GM21447 (cell line): ENCODE results near the gene CADPS.

Experiments used
- ATAC-seq: cut with Tn5 transposase; IDR thresholded peaks from one replicate; pipeline ENCODE4 v1.9.1; 2021; ENCODE audit not compliant: unreplicated experiment

The CADPS gene

DNA sequence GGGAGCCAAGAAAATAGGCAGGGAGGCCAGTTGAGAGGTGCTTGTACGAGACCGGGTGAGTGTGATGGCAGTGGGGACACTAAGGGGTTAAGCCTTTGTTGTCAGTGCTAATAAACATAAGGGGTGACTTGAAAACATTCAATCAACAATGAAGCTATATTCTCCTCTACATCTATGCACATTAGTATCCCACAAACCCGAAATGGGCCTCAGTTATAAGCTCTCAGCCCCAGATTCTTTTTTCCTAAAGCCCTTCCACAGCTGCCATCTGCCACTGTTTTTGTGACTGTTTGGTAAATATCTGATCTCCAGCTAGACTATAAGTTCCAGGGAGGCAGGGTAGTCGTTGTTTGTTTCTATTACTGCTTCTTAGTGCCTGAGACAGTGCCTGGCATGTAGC lies 118.2 kb downstream of the CADPS start:
- no peak for ATAC-seq

DNA sequence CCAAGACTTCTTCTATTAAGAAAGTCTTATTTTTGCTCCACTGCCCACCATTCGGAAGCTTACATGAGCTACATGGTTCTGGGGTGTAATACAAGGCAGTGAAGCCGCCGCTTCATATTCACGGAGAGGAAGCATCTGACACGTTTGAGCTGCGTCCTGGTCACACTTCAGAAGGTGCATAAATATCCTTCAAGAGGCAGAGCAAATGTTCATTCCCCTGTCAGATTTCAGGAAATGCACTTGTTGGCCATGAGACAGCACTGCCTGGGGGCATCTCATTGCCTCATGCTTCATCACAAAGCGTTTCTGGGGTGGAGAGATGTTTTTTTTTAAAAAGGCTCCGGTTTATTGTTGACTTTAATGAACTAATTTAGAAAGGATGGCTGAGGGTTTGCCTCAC lies 119.9 kb downstream of the CADPS start:
- ATAC-seq, result no peak

DNA sequence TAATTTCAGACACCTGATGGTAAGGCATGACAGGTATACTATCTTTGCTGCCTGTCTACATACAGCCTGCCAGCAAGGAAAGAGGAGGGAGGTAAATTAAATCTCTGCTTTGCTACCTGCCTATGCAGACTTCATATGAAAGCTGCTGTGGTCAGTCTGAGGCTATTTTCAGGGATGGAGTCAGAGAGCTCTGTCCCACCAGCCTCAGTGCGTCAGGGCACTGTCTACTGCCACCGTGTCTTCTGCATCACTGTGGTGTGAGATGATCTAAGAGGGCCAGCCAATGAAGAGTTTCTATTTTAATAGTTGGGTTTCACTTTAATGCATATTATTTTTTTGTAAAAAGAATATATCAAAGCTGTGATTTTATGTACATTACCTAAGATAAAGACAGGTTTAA lies 125.6 kb downstream of the CADPS start:
- ATAC-seq, result no peak

DNA sequence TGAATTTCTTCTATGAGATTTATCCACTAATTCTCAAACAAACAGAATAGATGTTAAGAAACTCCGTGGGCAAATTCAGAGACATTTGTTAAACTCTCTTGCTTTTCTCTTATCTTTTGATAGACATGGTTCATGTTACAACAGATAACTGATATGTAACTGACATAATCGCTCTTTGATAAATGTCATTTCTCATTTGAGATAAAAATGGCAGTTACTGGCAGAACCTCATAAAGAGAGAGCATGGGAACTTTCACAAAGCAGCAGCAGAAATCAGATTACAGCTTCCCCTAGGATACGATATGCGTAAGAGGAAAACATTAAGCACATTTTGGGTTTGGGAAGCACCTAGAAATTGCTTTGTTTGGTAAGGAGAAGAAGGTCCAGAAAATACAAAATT lies 126.1 kb downstream of the CADPS start:
- ATAC-seq, result no peak

DNA sequence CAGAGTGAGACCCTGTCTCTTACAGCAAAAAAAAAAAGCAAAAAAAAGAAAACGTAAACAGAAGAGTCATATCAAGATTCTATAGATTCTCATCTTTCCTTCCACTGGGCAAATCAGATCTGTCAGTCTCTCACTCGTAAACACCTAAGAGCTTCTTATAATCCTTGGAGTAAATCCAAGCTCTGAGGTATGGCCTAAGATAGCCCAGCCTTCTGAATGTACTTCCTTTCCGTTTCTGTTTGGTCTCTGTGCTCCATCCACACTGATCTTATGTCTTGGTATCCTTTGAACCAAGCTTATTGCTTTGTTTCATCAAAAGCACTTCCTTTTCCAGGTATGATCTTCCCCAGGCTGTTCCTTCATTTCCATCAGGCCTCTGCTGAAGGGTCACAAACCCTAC lies 137.8 kb downstream of the CADPS start:
- ATAC-seq, result no peak

DNA sequence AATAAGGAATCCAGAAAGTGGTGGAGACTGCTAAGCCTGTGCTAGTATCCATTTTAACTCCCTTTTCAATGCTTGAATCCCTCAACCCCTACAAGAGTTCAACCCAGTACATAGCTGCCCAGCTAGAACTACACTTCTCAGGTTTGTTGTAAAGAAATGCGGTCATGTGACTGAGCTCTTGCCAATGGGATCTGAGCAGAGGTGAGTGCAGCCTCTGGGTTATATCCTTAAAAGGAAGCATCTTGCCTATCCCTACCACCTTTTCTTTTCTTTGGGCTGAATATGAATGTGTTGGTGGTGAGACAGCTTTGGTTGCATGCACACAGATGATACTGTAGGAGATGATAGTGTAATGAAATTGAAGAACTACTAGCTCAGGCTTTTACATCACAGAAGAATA lies 139.7 kb downstream of the CADPS start:
- ATAC-seq, result no peak

DNA sequence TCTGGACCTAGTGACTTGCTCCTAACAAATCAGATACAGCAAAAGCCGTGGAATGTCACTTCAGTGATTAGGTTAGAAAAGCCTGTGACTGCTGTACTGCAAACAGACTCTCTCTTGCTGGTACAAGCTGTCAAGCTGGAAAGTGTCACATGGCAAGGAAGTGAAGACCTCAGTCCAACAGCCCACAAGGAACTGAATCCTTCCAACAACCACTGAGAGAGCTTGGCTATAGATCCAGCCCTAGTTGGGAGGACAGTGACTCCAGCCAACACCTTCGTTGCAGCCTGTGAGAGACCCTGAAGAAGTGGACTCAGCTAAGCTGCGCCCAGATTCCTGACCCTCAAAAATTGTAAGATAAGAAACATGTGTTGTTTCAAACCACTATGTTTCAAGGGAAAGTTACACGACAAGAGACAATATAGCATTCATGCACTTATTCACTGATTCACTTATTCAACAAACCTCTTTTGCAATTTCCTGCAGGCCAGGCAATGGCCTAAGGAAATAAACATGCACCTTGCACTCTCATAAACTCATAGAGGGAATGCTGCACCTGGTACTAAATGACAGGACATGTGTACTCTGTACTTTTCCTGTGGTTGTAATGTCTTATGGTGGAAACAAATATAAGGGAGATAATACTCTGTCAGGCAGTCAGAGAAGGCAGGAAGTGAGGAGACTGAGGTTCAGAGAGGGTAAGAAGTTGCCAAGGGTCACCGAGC lies 142.9 kb downstream of the CADPS start:
- ATAC-seq, result no peak

DNA sequence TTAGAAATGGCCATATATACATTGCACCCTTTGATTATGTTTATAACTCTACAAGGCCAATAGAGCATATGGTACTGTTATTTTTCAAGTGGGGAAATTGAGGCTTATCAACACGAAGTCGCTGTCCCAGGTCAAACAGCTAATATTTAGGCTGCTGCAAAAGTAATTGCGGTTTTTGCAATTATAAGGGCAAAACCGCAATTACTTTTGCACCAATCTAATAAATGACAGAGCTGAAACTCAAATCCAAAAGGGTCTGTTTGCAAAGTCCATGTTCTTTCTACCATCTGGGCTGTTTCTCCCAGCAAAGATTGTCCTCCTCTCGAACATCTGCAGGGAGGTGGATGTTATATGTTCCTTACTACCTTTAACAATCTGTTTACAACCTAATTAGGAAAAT lies 147.2 kb downstream of the CADPS start:
- no peak for ATAC-seq

DNA sequence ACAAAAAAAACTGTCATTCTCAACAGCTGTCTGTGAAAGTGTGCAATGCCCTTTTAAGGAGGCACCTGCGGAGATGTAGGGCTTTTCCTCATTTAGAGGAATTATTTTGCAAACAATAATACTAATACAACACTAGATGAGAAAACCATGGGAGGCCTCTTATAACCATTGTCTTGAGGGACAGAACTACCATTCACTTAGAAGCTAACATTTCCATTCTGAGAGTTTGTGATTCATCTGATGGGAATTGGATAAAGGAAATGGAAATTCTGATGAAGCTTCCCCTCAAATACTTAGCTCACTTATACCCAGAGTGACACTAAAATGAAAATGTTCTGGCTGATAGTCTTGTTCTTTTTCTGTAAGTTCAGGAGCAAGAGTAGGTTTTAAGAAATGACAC lies 147.7 kb downstream of the CADPS start:
- no peak for ATAC-seq

DNA sequence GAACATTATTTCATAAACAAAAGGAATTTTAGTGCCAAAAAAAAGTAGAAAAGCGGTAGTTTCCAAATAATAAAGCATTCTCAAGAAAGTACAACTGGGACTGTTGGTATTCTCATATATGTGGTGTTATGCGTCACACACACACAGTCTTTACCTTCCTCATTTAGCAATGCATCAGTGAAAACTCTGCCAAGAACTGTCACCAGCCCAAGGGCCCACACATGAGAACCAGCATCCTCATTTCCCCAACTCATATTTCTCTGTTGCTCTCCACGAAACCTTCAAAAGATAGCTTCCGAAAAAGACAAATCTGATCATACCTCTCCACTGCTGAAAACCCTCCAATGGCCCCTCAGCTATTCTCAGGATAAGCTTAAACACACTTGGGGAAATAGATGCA lies 150.7 kb downstream of the CADPS start:
- no peak for ATAC-seq

DNA sequence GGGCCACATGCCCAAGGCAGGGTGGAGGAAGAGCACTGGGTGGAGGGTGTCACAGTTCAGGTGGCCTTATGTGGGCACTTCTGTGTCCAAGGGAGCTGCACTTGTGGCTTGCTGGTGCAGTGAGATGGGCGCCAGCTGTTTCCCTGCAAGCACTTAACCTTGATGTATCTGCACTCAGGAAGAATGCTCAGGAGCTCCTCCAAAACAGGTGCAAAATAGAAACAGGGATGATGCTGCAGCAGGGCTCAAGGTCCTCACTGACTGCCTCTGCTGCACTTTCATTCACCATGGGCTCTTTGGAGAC lies 151.3 kb downstream of the CADPS start:
- no peak for ATAC-seq

DNA sequence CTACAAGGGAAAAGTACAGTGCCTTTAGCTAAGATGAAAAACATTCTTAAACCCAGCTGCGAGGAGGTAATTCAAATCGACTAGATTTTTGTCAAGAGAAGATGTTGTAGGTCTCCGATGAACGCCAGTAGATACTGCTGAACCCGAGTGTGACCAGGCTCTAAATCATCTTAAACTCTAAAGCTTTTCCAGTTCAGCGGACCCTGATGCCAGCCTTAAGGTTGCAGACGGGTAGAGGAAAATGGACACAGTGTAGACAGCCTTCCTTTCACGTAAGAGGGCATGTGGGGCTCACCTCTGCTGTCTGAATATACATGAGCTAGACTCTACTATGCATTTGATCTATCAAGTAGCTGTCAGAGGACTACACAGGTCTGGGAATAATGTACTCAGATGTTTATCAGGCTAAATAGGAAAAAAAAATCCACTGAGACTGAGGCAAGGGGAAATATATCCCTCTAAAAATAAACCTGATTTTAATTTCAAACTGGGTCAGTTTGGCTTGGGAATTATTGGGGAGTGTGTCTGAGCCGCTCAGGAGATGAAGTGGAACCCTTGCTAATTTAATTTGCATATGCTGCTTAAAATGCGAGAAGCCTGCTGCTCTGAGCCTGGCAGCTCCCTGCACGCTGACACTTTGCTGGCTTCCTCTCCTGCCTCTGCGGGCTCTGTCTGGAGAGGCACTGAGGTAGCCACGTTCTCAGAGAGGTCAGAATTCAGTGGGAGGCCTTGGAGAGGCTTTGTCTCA lies 151.9 kb downstream of the CADPS start:
- no peak for ATAC-seq

DNA sequence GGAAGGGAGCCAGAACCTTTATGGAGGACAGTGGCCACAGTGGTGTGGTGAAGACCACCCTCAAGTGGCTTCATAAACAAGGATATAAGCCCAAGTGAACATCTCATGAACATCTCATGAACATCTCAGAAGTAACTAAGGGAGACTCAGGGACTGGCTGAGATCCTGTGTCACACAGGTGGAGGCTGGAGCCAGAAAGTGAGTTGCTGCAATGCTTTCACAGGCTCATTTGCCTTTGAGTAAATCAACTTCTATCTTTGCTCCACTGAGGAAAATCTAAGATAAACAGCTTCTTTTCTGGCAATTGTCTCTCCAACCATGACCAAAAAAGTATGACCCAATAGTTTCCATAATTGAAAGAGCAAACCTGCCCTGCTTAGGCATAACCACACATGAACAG lies 152.9 kb downstream of the CADPS start:
- no peak for ATAC-seq

DNA sequence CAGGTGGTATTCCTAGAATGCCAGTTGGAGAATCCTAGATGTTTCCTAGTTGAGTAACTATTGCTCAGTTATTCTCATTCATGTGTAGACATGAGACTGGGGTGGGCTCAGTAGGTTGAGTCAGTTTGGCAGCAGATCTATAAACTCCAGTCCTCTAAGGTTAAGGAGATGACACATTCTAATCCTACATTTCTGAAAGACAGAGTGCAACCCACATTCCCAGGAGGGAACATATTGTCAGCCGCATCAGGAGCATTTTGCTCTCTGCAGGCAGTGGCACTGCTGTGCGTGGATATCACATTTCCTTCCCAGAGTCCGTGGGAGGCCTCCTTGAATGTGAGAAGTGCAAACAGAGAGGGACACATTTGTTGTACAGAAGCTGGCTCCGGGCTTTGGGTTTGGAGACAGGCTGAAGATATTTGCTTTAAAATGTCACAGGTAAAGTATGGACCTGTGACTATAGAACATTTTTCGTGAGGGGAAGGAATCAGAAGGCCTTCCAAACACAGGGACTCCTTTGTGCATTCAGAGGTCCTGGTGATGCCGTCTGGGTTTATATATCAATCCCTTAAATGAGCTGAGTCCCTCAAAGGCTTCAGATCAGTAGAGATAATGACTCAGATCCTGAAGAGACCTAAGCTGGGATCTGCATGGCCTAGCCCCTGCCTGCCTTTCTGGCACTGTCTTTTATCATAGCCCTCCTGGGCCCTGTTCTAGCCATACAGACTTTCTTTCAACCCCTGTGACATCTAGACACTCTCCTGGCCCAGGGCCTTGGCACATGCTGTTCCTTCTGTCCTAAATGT lies 156.5 kb downstream of the CADPS start:
- ATAC-seq, result no peak

DNA sequence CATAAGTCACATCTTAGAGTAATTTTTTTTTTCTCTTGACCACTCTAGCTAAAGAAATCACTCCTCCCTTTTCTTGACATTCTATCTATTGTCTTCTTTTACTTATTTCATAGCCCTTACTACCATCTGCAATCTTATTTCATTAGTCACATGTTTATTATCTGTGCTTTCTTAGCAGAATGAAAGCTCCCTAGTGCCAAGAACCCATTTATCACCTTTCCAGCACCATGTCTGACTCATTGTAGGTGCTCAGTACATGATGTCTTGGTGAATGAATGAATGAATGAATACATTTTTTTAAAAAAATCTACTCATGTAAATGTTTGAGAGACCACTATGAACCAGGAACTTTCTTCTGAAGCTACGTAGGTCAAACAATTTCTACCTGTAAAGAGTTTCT lies 157.2 kb downstream of the CADPS start:
- ATAC-seq, result no peak

DNA sequence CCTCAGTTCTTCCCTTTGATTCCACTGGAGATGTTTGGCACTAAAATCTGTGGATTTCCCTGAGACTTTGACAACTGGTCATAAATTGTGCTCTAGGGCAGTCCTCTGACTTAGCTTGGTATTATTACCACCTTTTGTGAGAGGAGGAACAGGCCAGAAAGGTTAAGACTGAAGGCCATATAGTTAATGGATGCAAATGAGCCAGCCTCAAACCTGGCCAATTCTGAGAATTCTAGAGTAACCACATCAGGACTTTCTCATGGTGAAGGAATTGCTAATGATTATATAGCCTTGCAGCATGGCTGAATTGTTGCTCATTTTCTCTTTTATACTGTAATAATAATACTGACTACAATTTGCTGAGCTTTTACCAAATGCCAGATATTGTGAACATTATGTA lies 162.5 kb downstream of the CADPS start:
- ATAC-seq, result no peak

DNA sequence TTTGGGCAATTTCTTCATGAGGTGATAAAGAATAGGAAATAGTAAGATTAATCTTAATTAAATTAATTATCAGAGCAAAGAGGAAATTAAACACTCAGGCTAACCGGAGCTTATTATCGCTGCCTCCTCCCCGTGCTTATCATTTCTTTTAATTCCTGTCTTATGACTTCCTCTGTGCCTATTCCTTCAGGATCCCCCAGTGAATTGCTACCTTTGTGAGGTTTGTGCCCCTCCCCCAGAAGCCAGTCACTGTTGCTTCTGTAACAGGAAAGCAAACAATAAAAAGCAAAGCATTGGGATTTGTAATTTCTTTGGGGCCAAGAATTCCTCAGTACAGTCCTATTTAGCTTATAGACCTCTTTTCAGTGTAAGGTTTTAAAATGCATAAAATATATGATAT lies 164.5 kb downstream of the CADPS start:
- no peak for ATAC-seq

DNA sequence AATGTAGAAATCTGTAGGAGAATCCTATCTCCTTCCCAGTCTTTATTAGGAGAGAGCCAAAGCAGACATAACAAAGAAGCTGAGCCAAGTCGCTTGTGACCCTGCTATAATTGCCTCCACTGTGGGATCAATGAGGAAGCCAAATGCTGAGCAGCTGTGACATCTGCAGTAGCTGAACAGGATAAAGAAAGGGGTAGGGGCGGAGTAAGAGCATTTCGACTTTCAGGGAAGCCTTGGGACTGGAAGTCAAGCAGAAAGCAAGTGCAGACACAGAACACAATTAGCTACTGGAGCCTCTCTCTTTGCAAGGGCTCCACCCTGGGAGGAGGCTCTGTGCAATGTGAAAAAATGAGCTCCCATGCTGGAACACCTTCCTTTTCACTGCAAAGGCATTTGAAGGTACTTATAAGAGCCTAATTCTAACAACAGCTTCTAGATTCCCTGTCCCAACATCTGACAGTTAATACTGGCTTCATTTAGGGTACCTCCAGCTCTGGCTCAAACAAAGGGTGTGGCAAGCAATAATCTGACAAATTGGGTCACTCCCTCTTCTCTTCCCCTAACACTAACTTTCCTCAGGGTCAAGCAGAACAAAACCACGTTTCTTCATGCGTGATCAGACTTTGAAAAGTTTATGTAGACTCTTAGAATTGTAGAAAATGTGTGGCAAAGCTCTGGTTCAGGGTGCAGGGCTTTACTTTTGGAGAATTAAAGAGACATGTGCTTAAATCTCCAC lies 166.4 kb downstream of the CADPS start:
- no peak for ATAC-seq

DNA sequence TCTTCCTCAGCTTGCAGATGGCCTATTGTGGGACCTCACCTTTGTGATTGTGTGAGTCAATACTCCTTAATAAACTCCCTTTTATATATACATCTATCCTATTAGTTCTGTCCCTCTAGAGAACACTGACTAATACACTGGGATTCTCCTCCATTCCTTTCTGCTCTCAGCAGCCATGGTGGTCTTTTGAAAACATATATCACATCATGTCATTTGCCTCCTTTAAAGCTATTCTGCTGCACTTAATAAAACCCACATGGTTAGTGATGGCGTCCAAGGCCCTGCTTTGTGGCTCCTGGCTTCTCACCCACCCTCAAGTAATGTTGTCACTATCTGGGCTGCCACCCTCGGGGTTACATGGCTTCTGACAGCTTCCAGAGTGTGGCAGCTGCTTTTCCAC lies 169.5 kb downstream of the CADPS start:
- no peak for ATAC-seq

DNA sequence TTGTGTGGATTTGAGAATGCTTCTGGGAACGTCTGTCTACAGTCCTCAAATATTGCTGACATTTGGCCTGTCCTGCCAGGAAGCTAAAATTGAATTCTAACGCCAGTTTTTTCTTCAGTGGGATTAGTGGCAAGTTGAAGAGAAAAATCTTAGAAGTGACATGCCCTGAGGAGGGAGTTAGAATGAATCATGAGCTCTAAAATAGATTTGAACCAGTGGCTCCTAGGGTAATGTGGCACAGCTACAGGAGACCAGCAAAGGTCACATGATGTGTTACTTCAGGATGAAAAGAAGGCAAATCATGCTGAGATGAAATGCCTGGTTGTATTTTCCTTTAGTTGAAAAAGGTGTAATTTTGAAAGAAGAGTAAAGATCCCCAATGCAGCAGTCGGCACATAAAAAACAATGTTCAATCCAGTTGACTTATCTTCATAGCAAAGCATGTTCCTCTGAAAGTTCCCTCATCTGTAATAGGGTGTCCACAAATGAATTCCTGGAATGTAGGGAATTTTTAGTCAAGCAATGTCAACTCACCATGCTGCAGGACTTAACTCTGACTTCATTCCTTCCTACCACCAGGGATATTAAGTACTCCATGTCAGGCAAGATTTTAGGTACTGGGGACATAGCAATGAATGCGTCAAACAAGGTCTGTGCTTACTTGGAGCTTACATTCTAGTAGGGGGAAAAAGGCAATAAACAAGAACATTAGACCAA lies 171.6 kb downstream of the CADPS start:
- ATAC-seq, result no peak

DNA sequence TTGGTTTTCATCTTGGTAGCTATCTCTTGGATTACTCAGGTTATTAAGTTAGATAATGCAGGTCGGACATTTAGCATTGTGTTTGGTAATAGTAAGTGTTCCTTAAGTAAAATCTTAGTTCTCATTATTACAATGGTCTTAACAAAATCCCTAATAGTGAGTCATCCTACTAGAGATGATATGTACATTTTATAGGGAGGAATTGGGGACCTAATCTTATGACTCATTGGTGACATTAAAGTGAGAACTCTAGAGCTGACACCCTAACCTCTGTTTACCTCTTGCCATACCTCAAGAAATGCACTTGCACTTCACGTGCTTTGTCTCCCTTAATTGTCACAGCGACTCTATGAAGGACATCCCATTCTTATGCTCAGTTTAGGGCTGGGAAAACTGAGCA lies 174.9 kb downstream of the CADPS start:
- ATAC-seq, result no peak
